Mesenchymal stem cell (in vitro differentiated cells and primary cell): Measurements from ENCODE around the gene LMLN.
"Not testable (repeated sequence)": the region's sequence is repeated elsewhere in the genome, so short reads cannot be mapped to it uniquely, and the experiment has no call there.

Source experiments
- DNase-seq: peaks from one replicate; pipeline ENCODE4 v3.0.0-alpha.2; 2013
- H2AFZ ChIP-seq: one replicate; pipeline ENCODE4 v1.6.1; 2013; ENCODE audit warnings: low read depth, mild to moderate bottlenecking, control low read depth, inconsistent platforms, low read length, moderate library complexity
- H2AK5ac ChIP-seq: 2 replicates; pipeline ENCODE4 v1.6.1; 2013; ENCODE audit warnings: low read length, moderate library complexity, mild to moderate bottlenecking, inconsistent platforms; ENCODE audit not compliant: severe bottlenecking
- H2BK120ac ChIP-seq: one replicate; pipeline ENCODE4 v1.6.1; 2013; ENCODE audit warnings: low read depth, mild to moderate bottlenecking, inconsistent platforms, low read length, moderate library complexity
- H2BK12ac ChIP-seq, 2 experiments: one replicate each; pipeline ENCODE4 v1.6.1; 2013; ENCODE audit warnings: inconsistent platforms in 2 of 2, low read length in 2 of 2, mild to moderate bottlenecking in 2 of 2, moderate library complexity in 2 of 2, control low read depth in 1 of 2
- H2BK15ac ChIP-seq: one replicate; pipeline ENCODE4 v1.6.1; 2013; ENCODE audit warnings: mild to moderate bottlenecking, low read depth, inconsistent platforms; ENCODE audit not compliant: poor library complexity, severe bottlenecking
- H2BK5ac ChIP-seq: 2 replicates; pipeline ENCODE4 v1.6.1; 2013; ENCODE audit warnings: low read depth, mild to moderate bottlenecking, low read length, control low read depth, inconsistent platforms; ENCODE audit not compliant: poor library complexity, severe bottlenecking
- H3K14ac ChIP-seq, 2 experiments: one replicate each; pipeline ENCODE4 v1.6.1; 2013; ENCODE audit warnings: inconsistent platforms in 2 of 2, low read length in 2 of 2, control low read depth in 1 of 2, mild to moderate bottlenecking in 1 of 2, moderate library complexity in 1 of 2
- H3K18ac ChIP-seq, 2 experiments: one replicate each; pipeline ENCODE4 v1.6.1; 2013; ENCODE audit warnings: inconsistent platforms in 2 of 2, low read length in 2 of 2, control low read depth in 1 of 2, low read depth in 1 of 2, mild to moderate bottlenecking in 1 of 2
- H3K23ac ChIP-seq, 2 experiments: one replicate each; pipeline ENCODE4 v1.6.1; 2013; ENCODE audit warnings: inconsistent platforms in 2 of 2, low read length in 2 of 2, mild to moderate bottlenecking in 2 of 2, moderate library complexity in 2 of 2, control low read depth in 1 of 2
- H3K27ac ChIP-seq: 2 replicates; pipeline ENCODE4 v1.5.1; 2013; ENCODE audit warnings: mild to moderate bottlenecking, moderate library complexity, low read length, control low read depth, inconsistent platforms; ENCODE audit not compliant: poor library complexity, severe bottlenecking
- H3K27me3 ChIP-seq, 2 experiments: 2 replicates each; pipeline versions ENCODE4 v1.6.1 to v1.7.0; 2013; ENCODE audit warnings: low read length in 2 of 2, mild to moderate bottlenecking in 2 of 2, moderate library complexity in 2 of 2, control low read depth in 1 of 2, inconsistent platforms in 1 of 2; ENCODE audit not compliant: control insufficient read depth in 1 of 2, insufficient read depth in 1 of 2
- H3K36me3 ChIP-seq, 2 experiments: 2 replicates each; pipeline versions ENCODE4 v1.6.1 to v1.7.0; 2013; ENCODE audit warnings: low read length in 2 of 2, control low read depth in 1 of 2, inconsistent platforms in 1 of 2, low read depth in 1 of 2, mild to moderate bottlenecking in 1 of 2; ENCODE audit not compliant: insufficient read depth in 2 of 2, control insufficient read depth in 1 of 2
- H3K4ac ChIP-seq, 2 experiments: one replicate each; pipeline ENCODE4 v1.6.1; 2013; ENCODE audit warnings: inconsistent platforms in 2 of 2, low read length in 2 of 2, mild to moderate bottlenecking in 2 of 2, moderate library complexity in 2 of 2, control low read depth in 1 of 2, low read depth in 1 of 2
- H3K4me1 ChIP-seq: 2 replicates; pipeline ENCODE4 v1.6.1; 2013; ENCODE audit warnings: low read depth, low read length, control low read depth; ENCODE audit not compliant: control insufficient read depth, insufficient read depth
- H3K4me2 ChIP-seq: 2 replicates; pipeline ENCODE4 v1.6.1; 2013; ENCODE audit warnings: low read length, mild to moderate bottlenecking, inconsistent platforms; ENCODE audit not compliant: poor library complexity, severe bottlenecking
- H3K4me3 ChIP-seq, 2 experiments: 2 replicates each; pipeline versions ENCODE4 v1.5.1 to v1.7.0; 2013; ENCODE audit warnings: low read length in 2 of 2, mild to moderate bottlenecking in 2 of 2, control low read depth in 1 of 2, low read depth in 1 of 2; ENCODE audit not compliant: insufficient read depth in 1 of 2
- H3K79me1 ChIP-seq: replicated peaks from 2 replicates; pipeline ENCODE4 v1.6.1; 2013; ENCODE audit warnings: mild to moderate bottlenecking, control low read depth, low read length, inconsistent platforms; ENCODE audit not compliant: poor library complexity, severe bottlenecking
- H3K9ac ChIP-seq: 2 replicates; pipeline ENCODE4 v1.7.0; 2013; ENCODE audit warnings: mild to moderate bottlenecking, low read length, moderate library complexity
- H3K9me3 ChIP-seq: 2 replicates; pipeline ENCODE4 v1.7.0; 2013; ENCODE audit warnings: mild to moderate bottlenecking, low read length; ENCODE audit not compliant: control insufficient read depth
- H4K8ac ChIP-seq: one replicate; pipeline ENCODE4 v1.6.1; 2013; ENCODE audit warnings: inconsistent platforms, mild to moderate bottlenecking, low read length, moderate library complexity
- H4K91ac ChIP-seq: one replicate; pipeline ENCODE4 v1.6.1; 2013; ENCODE audit warnings: mild to moderate bottlenecking, low read length, inconsistent platforms
- WGBS: methylation state at CpG from one replicate; pipeline ENCODE4 v1.1.7; 2013; ENCODE audit warnings: mixed read lengths; 5-methylcytosine and 5-hydroxymethylcytosine counted together

LMLN gene

GRCh38 chr3:197960694-197961581 lies 921 bp downstream of the LMLN start:
- Histone ChIP-seq H3K14ac (no peak overlapping the region), H3K4me3 (peak overlapping the region; percentile 84 to 90), H3K18ac (peak overlapping the region; percentile 68 to 72), H3K9ac (peak overlapping the region; percentile 97), H2BK15ac (no peak overlapping the region), H3K4me2 (peak overlapping the region; percentile 98), H3K36me3 (peaks cover 5 to 22% of the 10 kb centered on the region in 2 experiments), H3K4me1 (peaks cover 8% of the 10 kb centered on the region), H3K9me3 (no peaks in the 10 kb centered on the region), H2AFZ (peak overlapping the region; percentile 91), H2BK120ac (no peak overlapping the region), H4K91ac (peak overlapping the region; percentile 39), H2BK5ac (no peak overlapping the region), H3K79me1 (peaks cover 10% of the 10 kb centered on the region), H3K4ac (peak overlapping the region in 1 of 2 experiments; percentile 47), H2AK5ac (no peak overlapping the region), H3K27ac (peak overlapping the region; percentile 25), H2BK12ac (no peak overlapping the region), H3K27me3 (no peaks in the 10 kb centered on the region), H3K23ac (peak overlapping the region in 1 of 2 experiments; percentile 89), H4K8ac (peak overlapping the region; percentile 37)
- 24% methylated on average over 21 of the region's 23 CpGs for WGBS
- peak; percentile 83 for DNase-seq

GRCh38 chr3:197961582-197961945 lies 1.5 kb downstream of the LMLN start:
- no peak overlapping the region for H2AFZ ChIP-seq
- no peak overlapping the region for H2BK12ac ChIP-seq
- H3K79me1 ChIP-seq: peaks cover 10% of the 10 kb centered on the region
- H3K4me1 ChIP-seq: peaks cover 8% of the 10 kb centered on the region
- H4K8ac ChIP-seq: no peak overlapping the region
- H3K4me3 ChIP-seq: peak overlapping the region in 1 of 2 experiments; percentile 90
- no peak overlapping the region for H2BK15ac ChIP-seq
- WGBS: 96% methylated on average over 6 of the region's 9 CpGs
- no peak overlapping the region for H4K91ac ChIP-seq
- H3K4me2 ChIP-seq: no peak overlapping the region
- H2AK5ac ChIP-seq: no peak overlapping the region
- peaks cover 1 to 16% of the 10 kb centered on the region in 2 experiments for H3K36me3 ChIP-seq
- no peak overlapping the region for H3K18ac ChIP-seq
- no peaks in the 10 kb centered on the region for H3K27me3 ChIP-seq
- no peak overlapping the region for H2BK5ac ChIP-seq
- H3K23ac ChIP-seq: no peak overlapping the region
- H3K4ac ChIP-seq: no peak overlapping the region
- DNase-seq: no peak
- H3K9me3 ChIP-seq: no peaks in the 10 kb centered on the region
- H3K9ac ChIP-seq: peak overlapping the region; percentile 97
- no peak overlapping the region for H3K14ac ChIP-seq
- H2BK120ac ChIP-seq: no peak overlapping the region
- no peak overlapping the region for H3K27ac ChIP-seq

- Histone ChIP-seq H2BK15ac (no peak overlapping the region), H3K23ac (no peak overlapping the region), H3K4me2 (no peak overlapping the region), H3K4me3 (no peak overlapping the region), H3K36me3 (peaks cover 0 to 6% of the 10 kb centered on the region in 2 experiments), H3K4ac (no peak overlapping the region), H3K27me3 (no peaks in the 10 kb centered on the region), H3K9me3 (peaks cover 4% of the 10 kb centered on the region), H3K4me1 (peaks cover 8% of the 10 kb centered on the region), H4K91ac (no peak overlapping the region), H2AFZ (no peak overlapping the region), H3K27ac (no peak overlapping the region), H3K79me1 (peaks cover 12% of the 10 kb centered on the region), H2BK5ac (no peak overlapping the region), H3K9ac (no peak overlapping the region), H3K14ac (no peak overlapping the region), H2BK12ac (no peak overlapping the region), H2AK5ac (no peak overlapping the region), H4K8ac (no peak overlapping the region), H3K18ac (no peak overlapping the region), H2BK120ac (no peak overlapping the region)
- over 99% methylated on average over 5 of the region's 5 CpGs for WGBS
- DNase-seq: no peak
Measured at GRCh38 chr3:197963019-197963637, 3.1 kb downstream of the LMLN start.

GRCh38 chr3:197967337-197967989 lies 7.4 kb downstream of the LMLN start:
- H3K79me1 ChIP-seq, H3K4me1 ChIP-seq, H3K18ac ChIP-seq, H3K4ac ChIP-seq, H3K36me3 ChIP-seq, H3K9ac ChIP-seq, DNase-seq, H3K27ac ChIP-seq, H3K23ac ChIP-seq, H3K4me3 ChIP-seq, H3K14ac ChIP-seq, H2BK12ac ChIP-seq, H3K9me3 ChIP-seq, H4K8ac ChIP-seq, H2AFZ ChIP-seq, H2BK15ac ChIP-seq, H2BK120ac ChIP-seq, H4K91ac ChIP-seq, H2BK5ac ChIP-seq, H3K27me3 ChIP-seq, H3K4me2 ChIP-seq, H2AK5ac ChIP-seq: not testable (repeated sequence)
- 87% methylated on average over 8 of the region's 8 CpGs for WGBS
